ENCODE measurements around the gene POLA1.

Gene POLA1

DNA sequence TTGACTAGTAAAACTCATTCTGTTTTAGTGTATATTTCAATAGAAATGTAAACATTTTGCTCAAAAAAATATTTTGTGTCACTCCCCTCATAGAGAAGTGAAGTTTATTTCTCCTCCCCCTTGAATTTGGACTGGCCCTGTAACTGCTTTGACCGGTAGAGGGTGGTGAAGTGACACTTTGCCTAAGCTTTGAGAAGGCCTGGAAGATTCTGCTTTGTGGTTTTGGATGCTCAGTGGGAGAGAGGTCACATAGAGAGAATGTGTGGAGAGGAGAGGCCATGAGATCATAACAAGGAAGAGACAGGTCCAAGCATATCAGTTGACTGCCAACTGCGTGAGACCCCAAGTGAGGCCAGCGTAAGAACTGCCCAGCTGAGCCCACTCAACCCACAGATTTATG lies 341.2 kb downstream of the POLA1 start:
- DNase-seq: no peak

GRCh38 chrX:25039036-25039435 lies 345.3 kb downstream of the POLA1 start:
- DNase-seq: no peak

- peak; percentile 15 to 33 (median 26) for DNase-seq
These were observed 349.5 kb downstream of the POLA1 start for GRCh38 chrX:25043192-25043591.

Measured in suppressor macrophage treated with lipopolysaccharide for 1 hour (primary cell).